Cardiac fibroblast (primary cell): ENCODE measurements around the gene CD68.
A peak's percentile ranks its signal among the peaks of the same experiment; 100 is the strongest.

Experiments
- DNase-seq, 2 donors: peaks; one replicate each; pipeline versions ENCODE4 v3.0.0 to v3.0.0-alpha.2; 2010; ENCODE audit warnings: low read depth in 2 of 2
- H3K4me3 ChIP-seq, 2 donors: replicated peaks in 1 of 2; 1 replicate in 1 of 2; 2 replicates in 1 of 2; pipeline ENCODE4 v1.5.1; 2011; ENCODE audit warnings: low read depth in 2 of 2, low read length in 2 of 2, mild to moderate bottlenecking in 2 of 2, moderate library complexity in 1 of 2
- TF ChIP-seq, protein P1 (sequence below): IDR thresholded peaks from one replicate; pipeline ENCODE4 v1.5.1; 2011; ENCODE audit warnings: low read depth, mild to moderate bottlenecking, low read length, inconsistent platforms

The CD68 gene

GRCh38 chr17:7548585-7549400, 30.6 kb upstream of the CD68 start, which contains the start of gene TNFSF12:
Gene TNFSF12 (plus strand): TSS chr17:7549058. CDS start chr17:7549154, 96 bp downstream.
- TF ChIP-seq, protein P1, sequence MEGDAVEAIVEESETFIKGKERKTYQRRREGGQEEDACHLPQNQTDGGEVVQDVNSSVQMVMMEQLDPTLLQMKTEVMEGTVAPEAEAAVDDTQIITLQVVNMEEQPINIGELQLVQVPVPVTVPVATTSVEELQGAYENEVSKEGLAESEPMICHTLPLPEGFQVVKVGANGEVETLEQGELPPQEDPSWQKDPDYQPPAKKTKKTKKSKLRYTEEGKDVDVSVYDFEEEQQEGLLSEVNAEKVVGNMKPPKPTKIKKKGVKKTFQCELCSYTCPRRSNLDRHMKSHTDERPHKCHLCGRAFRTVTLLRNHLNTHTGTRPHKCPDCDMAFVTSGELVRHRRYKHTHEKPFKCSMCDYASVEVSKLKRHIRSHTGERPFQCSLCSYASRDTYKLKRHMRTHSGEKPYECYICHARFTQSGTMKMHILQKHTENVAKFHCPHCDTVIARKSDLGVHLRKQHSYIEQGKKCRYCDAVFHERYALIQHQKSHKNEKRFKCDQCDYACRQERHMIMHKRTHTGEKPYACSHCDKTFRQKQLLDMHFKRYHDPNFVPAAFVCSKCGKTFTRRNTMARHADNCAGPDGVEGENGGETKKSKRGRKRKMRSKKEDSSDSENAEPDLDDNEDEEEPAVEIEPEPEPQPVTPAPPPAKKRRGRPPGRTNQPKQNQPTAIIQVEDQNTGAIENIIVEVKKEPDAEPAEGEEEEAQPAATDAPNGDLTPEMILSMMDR, result peak; percentile 20
- peak within 1 kb of the TSS; percentile 53 to 57 for H3K4me3 ChIP-seq
- peak; percentile 17 to 31 for DNase-seq

DNA sequence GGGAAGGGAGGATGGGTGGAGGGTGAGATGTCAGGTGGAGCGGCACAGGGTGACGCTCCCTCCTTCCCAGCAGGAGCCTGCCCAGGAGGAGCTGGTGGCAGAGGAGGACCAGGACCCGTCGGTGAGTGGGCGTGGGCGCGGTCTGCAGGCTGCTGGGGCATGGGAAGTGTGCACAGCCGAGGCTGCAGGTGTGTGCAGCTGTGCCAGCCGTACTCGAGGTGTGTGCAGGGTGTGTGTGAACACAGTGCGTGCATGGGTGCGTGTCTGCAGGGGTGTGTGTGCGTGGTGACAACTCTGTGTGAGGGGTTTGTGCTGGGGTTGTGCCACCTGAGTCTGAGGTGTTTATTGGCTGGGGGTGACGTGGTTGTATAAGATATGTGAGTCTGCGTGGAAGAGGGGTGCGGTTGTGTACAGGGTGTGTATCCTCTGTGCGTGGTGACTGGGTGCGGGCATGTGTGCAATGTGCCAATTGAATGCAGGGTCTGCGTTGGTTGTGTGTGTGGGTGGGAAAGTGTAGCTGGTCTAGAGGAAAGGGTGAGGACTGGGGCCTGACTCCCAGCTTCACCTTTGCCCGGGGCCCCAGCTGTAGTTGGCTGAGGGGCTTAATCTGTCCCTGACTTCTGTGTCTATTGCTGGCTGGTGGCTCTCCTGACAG, 29.9 kb upstream of the CD68 start:
- TF ChIP-seq, protein P1, result no peak
- peak overlapping the region; percentile 45 to 57 for H3K4me3 ChIP-seq
- no peak for DNase-seq

GRCh38 chr17:7550344-7550743, 29.1 kb upstream of the CD68 start:
- no peak overlapping the region for H3K4me3 ChIP-seq
- TF ChIP-seq, protein P1, result no peak
- DNase-seq, result no peak

- TF ChIP-seq, protein P1, result no peak
- no peak for DNase-seq
- no peak overlapping the region for H3K4me3 ChIP-seq
Observed at GRCh38 chr17:7551396-7551795, 28.0 kb upstream of the CD68 start.

DNA sequence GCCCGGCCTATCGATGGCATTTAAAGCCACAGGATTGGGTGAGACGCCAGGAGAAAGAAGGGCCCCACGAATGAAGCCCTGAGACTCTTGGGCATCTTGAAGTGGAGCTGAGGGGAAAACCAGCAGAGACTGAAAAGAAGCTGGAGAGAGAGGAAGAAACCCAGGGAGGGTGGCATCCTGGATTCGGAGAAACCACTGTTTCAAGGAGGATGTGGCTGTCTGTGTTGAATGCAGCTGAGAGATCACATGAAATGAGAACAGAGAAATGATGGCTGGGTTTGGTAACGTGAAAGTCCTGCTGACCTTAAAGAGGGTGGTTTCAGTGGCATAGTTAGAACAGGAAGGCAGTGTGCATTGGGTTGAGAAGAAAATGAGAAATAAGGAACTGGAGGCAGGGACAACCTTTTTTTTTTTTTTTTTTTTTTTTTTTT, 26.8 kb upstream of the CD68 start:
- TF ChIP-seq, protein P1, result no peak
- no peak for DNase-seq
- no peak overlapping the region for H3K4me3 ChIP-seq

GRCh38 chr17:7553356-7553755, 26.1 kb upstream of the CD68 start:
- H3K4me3 ChIP-seq, result no peak overlapping the region
- no peak for DNase-seq
- TF ChIP-seq, protein P1, result no peak
